Measurements from ENCODE around the gene ATOSA.

DNA sequence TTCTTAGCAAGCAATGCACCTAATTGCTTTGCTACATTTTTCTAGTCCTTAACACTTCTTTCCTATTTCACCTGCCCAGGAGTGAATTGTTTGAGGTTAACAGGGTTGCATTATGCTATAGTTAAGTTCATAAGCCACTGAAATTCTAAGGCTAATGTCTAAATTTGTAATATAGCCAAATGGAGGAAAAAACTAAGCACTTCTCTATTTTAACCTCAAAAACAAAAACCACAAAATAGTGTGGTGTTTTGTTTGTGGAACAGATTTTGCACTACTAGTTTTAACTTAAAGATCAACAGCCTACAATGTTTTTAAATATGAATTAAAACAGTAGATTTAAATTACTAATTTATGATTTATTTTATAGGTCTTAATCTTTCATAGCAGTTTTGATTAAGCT is 5.5 kb downstream of the ATOSA start:
- TF ChIP-seq, protein P1, sequence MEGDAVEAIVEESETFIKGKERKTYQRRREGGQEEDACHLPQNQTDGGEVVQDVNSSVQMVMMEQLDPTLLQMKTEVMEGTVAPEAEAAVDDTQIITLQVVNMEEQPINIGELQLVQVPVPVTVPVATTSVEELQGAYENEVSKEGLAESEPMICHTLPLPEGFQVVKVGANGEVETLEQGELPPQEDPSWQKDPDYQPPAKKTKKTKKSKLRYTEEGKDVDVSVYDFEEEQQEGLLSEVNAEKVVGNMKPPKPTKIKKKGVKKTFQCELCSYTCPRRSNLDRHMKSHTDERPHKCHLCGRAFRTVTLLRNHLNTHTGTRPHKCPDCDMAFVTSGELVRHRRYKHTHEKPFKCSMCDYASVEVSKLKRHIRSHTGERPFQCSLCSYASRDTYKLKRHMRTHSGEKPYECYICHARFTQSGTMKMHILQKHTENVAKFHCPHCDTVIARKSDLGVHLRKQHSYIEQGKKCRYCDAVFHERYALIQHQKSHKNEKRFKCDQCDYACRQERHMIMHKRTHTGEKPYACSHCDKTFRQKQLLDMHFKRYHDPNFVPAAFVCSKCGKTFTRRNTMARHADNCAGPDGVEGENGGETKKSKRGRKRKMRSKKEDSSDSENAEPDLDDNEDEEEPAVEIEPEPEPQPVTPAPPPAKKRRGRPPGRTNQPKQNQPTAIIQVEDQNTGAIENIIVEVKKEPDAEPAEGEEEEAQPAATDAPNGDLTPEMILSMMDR (IDR thresholded peaks at IDR 0.05) = no peak
- no peak for TF ChIP-seq ZFX (IDR thresholded peaks at IDR 0.05; ENCODE audit: borderline replicate concordance)

All from 22Rv1 (cell line).